Measurements from ENCODE around the gene GRIP1. TPM values are rescaled to one million over a fixed set of nuclear protein-coding genes. Genes with fewer than 3 reads are reported as not detected.

GRIP1 gene
- total and polyA plus RNA-seq, 2 of the 4 experiments (the other 2 are of a cell fraction): under 0.01 to 0.07 TPM

- no peak for TF ChIP-seq POLR2A (IDR thresholded peaks at IDR 0.05; ENCODE audit: low read depth, low read length)
- no peak for TF ChIP-seq MAZ (IDR thresholded peaks at IDR 0.05; ENCODE audit: borderline replicate concordance, low read depth, low read length)
- TF ChIP-seq FOS (IDR thresholded peaks at IDR 0.05; ENCODE audit: low read depth, low read length): no peak
- TF ChIP-seq RAD21 (IDR thresholded peaks at IDR 0.05; ENCODE audit: low read length): no peak
- TF ChIP-seq CTCF (conservative IDR thresholded peaks at IDR 0.05; ENCODE audit: low read depth, low read length): no peak
- no peak for TF ChIP-seq CHD1 (IDR thresholded peaks at IDR 0.05; ENCODE audit: low read depth, low read length)
- no peak for TF ChIP-seq NFE2L2 (IDR thresholded peaks at IDR 0.05; ENCODE audit: low read depth, low read length)
- TF ChIP-seq RCOR1 (IDR thresholded peaks at IDR 0.05; ENCODE audit: insufficient replicate concordance, low read length): no peak
- TF ChIP-seq MAFK (IDR thresholded peaks at IDR 0.05; ENCODE audit: low read depth, low read length): no peak
- no peak for TF ChIP-seq BHLHE40 (IDR thresholded peaks at IDR 0.05; ENCODE audit: low read depth, low read length)
- TF ChIP-seq USF2 (IDR thresholded peaks at IDR 0.05; ENCODE audit: low read depth, low read length): no peak
- TF ChIP-seq ELK1 (IDR thresholded peaks at IDR 0.05; ENCODE audit: borderline replicate concordance, low read depth, low read length): no peak
- TF ChIP-seq MXI1 (IDR thresholded peaks at IDR 0.05; ENCODE audit: borderline replicate concordance, low read depth, low read length): no peak
- TF ChIP-seq CEBPB (IDR thresholded peaks at IDR 0.05; ENCODE audit: low read depth, low read length): no peak
- no peak for TF ChIP-seq SMC3 (IDR thresholded peaks at IDR 0.05; ENCODE audit: low read depth, low read length)
- no peak for TF ChIP-seq RFX5 (IDR thresholded peaks at IDR 0.05; ENCODE audit: low read depth, low read length)
- intact Hi-C loops (cut with micrococcal nuclease): no loop called here
- no peaks in the 10 kb centered on the region for H3K79me1 ChIP-seq (ENCODE audit: low read depth in 1 of 2, low read length in 2 of 2)
- no TSS peak for BruUV-seq (replicated peaks)
- no peak overlapping the region for H3K4me3 ChIP-seq (ENCODE audit: insufficient read depth, low read depth, low read length)
- DNase-seq (no peak), ATAC-seq (ENCODE audit: low read depth) (no peak)
- CTCF ChIA-PET: no interaction called here
- H2BK5ac ChIP-seq (ENCODE audit: low read depth, low read length, poor library complexity, severe bottlenecking): no peak overlapping the region
- POLR2A ChIA-PET (ENCODE audit: unreplicated experiment): no interaction called here
- no peak overlapping the region for H2AFZ ChIP-seq (replicated peaks; ENCODE audit: low read length, poor library complexity)
- no peak overlapping the region for H3K23ac ChIP-seq (ENCODE audit: low read depth, low read length)
- H4K8ac ChIP-seq (ENCODE audit: low read depth in 2 of 2, low read length in 2 of 2): no peak overlapping the region
- no peak overlapping the region for H3K56ac ChIP-seq (ENCODE audit: extremely low read depth, insufficient read depth, low read length)
- H2AK5ac ChIP-seq (ENCODE audit: low read depth, low read length): no peak overlapping the region
- no peak overlapping the region for H2AK9ac ChIP-seq (replicated peaks; ENCODE audit: low read depth, low read length, poor library complexity)
- H2BK120ac ChIP-seq (ENCODE audit: low read depth, low read length): no peak overlapping the region
- H3K36me3 ChIP-seq (ENCODE audit: control insufficient read depth, insufficient read depth, low read length): no peaks in the 10 kb centered on the region
- WGBS, 2 experiments (ENCODE audit: extremely low coverage in 2 of 2, insufficient read length in 1 of 2): 0% methylated on average over 1 of the region's 4 CpGs; no CpG with 5 or more reads in 1 of the 2 experiments
- no peaks in the 10 kb centered on the region for H4K20me1 ChIP-seq (ENCODE audit: insufficient read depth, low read length)
- dilution Hi-C loops (cut with HindIII; ENCODE audit: low sequenced_read_pairs, unreplicated experiment): no loop called here
- H3K9me1 ChIP-seq (ENCODE audit: insufficient read depth, low read length): no peaks in the 10 kb centered on the region
- H3K9me3 ChIP-seq (ENCODE audit: control insufficient read depth, insufficient read depth, low read length): no peaks in the 10 kb centered on the region
- H3K27me3 ChIP-seq (ENCODE audit: control insufficient read depth, insufficient read depth, low read length): peaks cover 3% of the 10 kb centered on the region; the same call in 1 of the 2 replicates
- no peak overlapping the region for H4K5ac ChIP-seq (ENCODE audit: low read depth, low read length)
- no peak overlapping the region for H2BK20ac ChIP-seq (ENCODE audit: low read depth, low read length)
- H3K9ac ChIP-seq (ENCODE audit: low read depth, low read length): no peak overlapping the region
- H3K4me1 ChIP-seq (ENCODE audit: control insufficient read depth, insufficient read depth, low read length): no peaks in the 10 kb centered on the region
- H3K14ac ChIP-seq (replicated peaks; ENCODE audit: low read depth, low read length): no peak overlapping the region
- no peak overlapping the region for H3K4me2 ChIP-seq (ENCODE audit: low read depth, low read length)
- no peak overlapping the region for H3K18ac ChIP-seq (ENCODE audit: low read depth, low read length)
- H4K91ac ChIP-seq (ENCODE audit: insufficient read depth, low read depth, low read length): no peak overlapping the region
- H3K4ac ChIP-seq (ENCODE audit: low read depth, low read length): no peak overlapping the region
- no peak overlapping the region for H2BK15ac ChIP-seq (ENCODE audit: low read depth, low read length)
- in situ Hi-C loops (cut with MboI; ENCODE audit: low sequenced_read_pairs): no loop called here
- H3K27ac ChIP-seq (ENCODE audit: insufficient read depth, low read length): no peak overlapping the region
Observed at GRCh38 chr12:66674495-66675122, 4.3 kb downstream of the GRIP1 start.
